Stimulated activated CD8-positive, alpha-beta memory T cell treated with anti-CD3 and anti-CD28 coated beads, Interleukin-4, amount 100 ng/mL, for 24 hours (primary cell): ENCODE results near the gene TCTN3.
"Not testable (repeated sequence)": the region's sequence is repeated elsewhere in the genome, so short reads cannot be mapped to it uniquely, and the experiment has no call there.

ENCODE experiments used
- DNase-seq: peaks from one replicate; pipeline ENCODE4 v3.0.0-alpha.2; 2020; ENCODE audit warnings: low read depth

Gene TCTN3

GRCh38 chr10:95683966-95684365 lies 9.8 kb downstream of the TCTN3 start:
- DNase-seq = no peak

- no peak for DNase-seq
These were observed 18.2 kb downstream of the TCTN3 start for GRCh38 chr10:95675403-95676116.

- no peak for DNase-seq
These were observed 19.1 kb downstream of the TCTN3 start for GRCh38 chr10:95674643-95675042.

DNA sequence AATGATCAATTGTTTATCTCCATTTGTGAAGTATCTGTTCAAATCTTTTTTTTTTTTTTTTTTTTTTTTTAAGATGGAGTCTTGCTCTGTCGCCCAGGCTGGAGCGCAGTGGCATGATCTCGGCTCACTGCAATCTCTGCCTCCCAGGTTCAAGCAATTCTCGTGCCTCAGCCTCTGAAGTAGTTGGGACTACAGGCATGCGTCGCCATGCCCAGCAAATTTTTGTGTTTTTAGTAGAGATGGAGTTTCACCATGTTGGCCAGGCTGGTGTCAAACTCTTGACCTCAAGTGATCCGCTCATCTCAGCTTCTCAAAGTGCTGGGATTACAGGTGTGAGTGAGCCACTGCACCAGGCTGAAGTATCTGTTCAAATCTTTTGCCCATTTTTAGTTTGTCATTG lies 21.1 kb downstream of the TCTN3 start:
- DNase-seq = not testable (repeated sequence)

- no peak for DNase-seq
These were observed 29.2 kb downstream of the TCTN3 start for GRCh38 chr10:95664543-95664942.

GRCh38 chr10:95663496-95663895 lies 30.2 kb downstream of the TCTN3 start:
- DNase-seq = no peak

DNA sequence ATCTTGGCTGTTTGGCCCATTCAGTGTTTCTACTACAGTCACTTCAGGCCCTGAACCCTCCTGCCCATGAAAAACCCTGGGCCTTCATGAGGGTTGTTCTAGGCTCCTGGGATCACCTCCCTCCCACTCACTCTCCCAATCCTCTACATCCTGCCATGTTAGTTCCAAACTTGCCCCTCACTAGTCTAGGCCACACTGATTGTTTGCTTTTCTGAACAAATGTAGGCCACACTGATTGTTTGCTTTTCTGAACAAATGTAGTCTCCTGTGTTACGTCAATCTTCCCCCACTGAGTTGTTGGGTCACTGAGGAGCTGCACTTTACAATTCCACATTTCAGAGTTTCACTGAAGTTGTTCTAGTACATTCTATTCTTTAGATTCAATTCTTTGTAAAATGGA lies 31.9 kb downstream of the TCTN3 start:
- no peak for DNase-seq

GRCh38 chr10:95660283-95660682 lies 33.4 kb downstream of the TCTN3 start:
- DNase-seq = no peak

DNA sequence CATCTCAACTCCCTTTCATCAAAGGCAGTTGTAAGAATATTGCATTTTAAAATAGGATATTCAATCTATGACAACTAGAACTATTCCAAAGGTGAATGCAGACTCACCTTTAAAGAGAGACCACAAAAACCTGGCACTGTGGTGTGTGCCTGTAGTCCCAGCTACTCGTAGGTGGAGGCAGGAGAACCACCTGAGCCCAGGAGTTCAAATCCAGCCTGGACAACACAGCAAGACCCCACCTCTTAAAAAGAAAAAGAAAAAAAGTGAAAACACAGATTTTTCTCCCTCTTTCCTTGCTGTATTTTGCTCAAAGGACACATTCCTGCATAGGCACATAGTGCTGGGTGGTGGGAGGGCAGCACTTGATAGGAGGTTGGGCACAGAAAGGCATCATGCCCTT lies 36.5 kb downstream of the TCTN3 start:
- no peak for DNase-seq

GRCh38 chr10:95656291-95657164 lies 37.2 kb downstream of the TCTN3 start, which contains the start of gene ALDH18A1:
ALDH18A1 (minus strand) TSS chr10:95656711; CDS start chr10:95653377, 3,334 bp downstream.
- DNase-seq = peak; percentile 87

DNA sequence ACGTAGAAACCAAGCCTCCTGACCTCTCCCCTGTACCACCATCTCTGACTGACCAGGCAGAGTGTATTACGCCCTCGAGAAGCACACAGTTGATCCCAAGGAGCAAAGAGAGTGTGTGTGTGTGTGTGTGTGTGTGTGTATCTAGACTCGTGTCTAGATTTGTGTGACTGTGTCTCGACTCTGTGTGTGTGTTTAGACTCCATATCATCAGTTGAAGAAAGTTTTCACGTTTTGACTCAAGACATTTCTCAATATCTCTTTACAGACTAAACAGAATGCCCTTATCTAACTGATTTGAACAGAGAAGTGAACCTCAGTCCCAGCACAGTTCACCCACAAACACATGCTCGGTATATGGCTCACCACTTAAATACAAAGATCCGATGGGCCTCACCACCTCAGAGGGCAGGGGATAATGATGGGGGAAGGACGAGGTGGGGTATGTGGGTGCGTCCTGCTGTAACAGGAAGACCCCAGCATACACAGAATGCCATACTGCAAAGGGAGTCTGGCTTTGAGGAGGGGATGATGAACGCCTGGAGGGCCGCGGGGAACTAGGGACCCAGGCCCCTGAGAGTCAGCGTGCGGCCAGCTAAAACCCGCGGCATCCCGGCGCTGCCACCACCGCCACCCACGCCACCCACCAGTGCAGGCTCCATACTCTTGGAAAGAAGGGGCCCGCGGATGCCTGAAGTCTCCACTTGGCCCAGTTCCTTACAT lies 38.0 kb downstream of the TCTN3 start:
- DNase-seq = no peak

GRCh38 chr10:95653895-95654294 lies 39.8 kb downstream of the TCTN3 start:
- no peak for DNase-seq

- no peak for DNase-seq
These were observed 42.2 kb downstream of the TCTN3 start for GRCh38 chr10:95651346-95652060.

DNA sequence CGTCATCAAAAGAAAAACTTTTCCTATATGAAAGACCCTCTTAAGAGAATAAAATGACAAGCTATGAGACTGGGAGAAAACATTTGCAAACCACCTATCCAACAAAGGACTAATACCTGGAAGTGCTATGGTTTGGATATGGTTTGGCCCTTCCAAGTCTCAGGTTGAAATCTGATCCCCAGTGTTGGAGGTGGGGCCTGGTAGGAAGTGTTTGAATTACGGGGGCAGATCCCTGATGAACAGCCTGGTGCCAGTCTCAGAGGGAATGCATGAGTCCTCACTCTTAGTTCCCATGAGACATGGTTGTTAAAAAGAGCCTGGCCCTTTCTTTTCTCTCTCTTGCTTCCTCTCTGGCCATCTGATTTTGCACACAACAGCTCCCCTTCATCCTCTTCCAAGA lies 43.5 kb downstream of the TCTN3 start:
- DNase-seq = no peak

- DNase-seq = no peak
These were observed 45.6 kb downstream of the TCTN3 start for GRCh38 chr10:95648138-95648537.

DNA sequence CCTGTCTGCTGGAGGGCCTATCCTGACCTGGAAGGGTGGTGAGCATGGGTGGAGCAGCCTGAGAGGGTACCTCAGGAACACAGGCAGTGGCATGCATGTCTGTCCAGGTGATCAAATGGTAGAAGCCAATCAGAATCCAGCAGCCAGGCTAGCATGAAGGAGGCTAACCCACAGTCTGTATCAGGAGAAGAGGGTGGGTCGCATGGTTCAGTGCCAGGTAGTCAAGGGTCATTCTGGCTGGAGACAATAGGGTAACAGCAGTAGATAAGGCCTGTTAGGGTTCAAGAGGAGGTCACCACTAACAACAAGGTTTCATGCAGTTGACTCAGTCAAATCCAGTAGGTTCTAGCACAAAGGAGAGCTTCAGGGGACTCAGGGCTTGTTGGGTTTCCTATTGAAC lies 47.6 kb downstream of the TCTN3 start:
- DNase-seq = no peak

DNA sequence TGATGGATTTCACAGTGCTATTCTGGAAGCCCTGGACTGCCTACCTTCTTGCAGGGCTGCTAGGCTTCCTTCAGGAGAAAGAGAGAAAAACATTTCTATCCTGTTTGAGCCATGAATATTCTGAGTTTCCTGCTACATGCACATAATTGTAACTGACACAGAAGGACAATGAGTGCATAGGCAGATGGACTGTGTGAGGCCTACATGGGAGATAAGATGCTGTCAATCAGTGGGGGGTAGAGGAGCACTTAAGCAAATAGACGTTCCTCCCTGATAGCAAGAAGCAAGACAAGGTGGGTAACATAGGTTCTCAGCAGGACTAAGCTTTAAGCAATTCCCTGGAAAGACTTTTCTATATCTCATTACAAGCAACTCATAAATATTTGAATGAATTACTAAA lies 48.8 kb downstream of the TCTN3 start:
- DNase-seq = no peak

DNA sequence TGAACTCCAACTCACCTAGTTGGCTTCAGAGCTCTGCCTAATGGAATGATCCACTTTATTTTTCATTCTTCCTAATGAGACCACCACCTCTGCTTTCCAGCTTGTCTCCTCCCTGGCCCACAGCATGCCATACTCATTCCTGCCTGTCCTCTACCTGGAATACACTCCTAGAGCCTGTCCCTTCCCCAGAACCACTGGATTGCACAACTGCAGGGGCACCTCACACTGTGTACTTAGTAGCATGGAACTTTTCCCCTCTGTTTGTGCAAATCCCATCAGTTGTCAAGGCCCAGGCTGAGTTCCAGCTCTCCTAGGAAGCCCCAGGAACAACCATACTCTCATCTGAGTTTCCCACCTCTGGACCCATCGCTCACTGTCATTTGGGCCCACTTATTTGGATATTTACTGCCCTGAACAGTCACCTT lies 52.8 kb downstream of the TCTN3 start:
- no peak for DNase-seq

DNA sequence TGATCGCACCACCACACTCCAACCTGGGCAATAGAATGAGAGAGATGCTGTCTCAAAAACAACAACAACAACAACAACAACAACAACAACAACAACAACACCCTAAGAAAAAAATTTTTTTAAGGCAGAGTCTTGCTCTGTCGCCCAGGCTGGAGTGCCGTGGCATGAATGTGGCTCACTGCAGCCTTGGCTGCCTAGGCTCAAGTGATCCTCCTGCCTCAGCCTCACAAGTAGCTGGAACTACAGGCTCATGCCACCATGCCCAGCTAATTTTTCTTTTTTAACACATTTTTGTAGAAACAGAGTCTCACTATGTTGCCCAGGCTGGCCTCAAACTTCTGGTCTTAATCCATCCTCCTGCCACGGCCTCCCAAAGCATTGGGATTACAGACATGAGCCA lies 55.8 kb downstream of the TCTN3 start:
- DNase-seq = no peak

GRCh38 chr10:95637140-95637539 lies 56.6 kb downstream of the TCTN3 start:
- DNase-seq = no peak

GRCh38 chr10:95635319-95635733 lies 58.4 kb downstream of the TCTN3 start:
- no peak for DNase-seq

GRCh38 chr10:95628786-95629185 lies 64.9 kb downstream of the TCTN3 start:
- DNase-seq = no peak
